ENCODE results near the gene OR1E1. TPM values are rescaled to one million over a fixed set of nuclear protein-coding genes. Genes with fewer than 3 reads are reported as not detected.

Gene OR1E1
- total RNA-seq, 1 experiment from 2014 or later = not detected

Other genes starting within 250 kb of the OR1E1 start
- gene OR1A2, start 200.9 kb downstream of the OR1E1 start, total RNA-seq (2014; rRNA removed; shearing (Covaris generic)) = not detected in 2 replicates
- gene OR1A1, start 190.7 kb downstream of the OR1E1 start, total RNA-seq (2014; rRNA removed; shearing (Covaris generic)) = not detected in 2 replicates
- not detected in 2 replicates for gene OR3A1, start 100.0 kb downstream of the OR1E1 start, total RNA-seq (2014; rRNA removed; shearing (Covaris generic))
- gene OR3A2, start 12.1 kb downstream of the OR1E1 start, total RNA-seq (2014; rRNA removed; shearing (Covaris generic)) = not detected in 2 replicates
- gene OR3A3, start 13.0 kb upstream of the OR1E1 start, total RNA-seq (2014; rRNA removed; shearing (Covaris generic)) = not detected in 2 replicates
- gene OR1E2, start 35.4 kb upstream of the OR1E1 start, total RNA-seq (2014; rRNA removed; shearing (Covaris generic)) = not detected in 2 replicates
- gene SPATA22, start 73.4 kb upstream of the OR1E1 start, total RNA-seq (2014; rRNA removed; shearing (Covaris generic)) = not detected in 2 replicates
- not detected in 2 replicates for gene ASPA, start 77.6 kb upstream of the OR1E1 start, total RNA-seq (2014; rRNA removed; shearing (Covaris generic))
- 0.66 and 1.4 TPM in 2 replicates for gene TRPV3, start 159.4 kb upstream of the OR1E1 start, total RNA-seq (2014; rRNA removed; shearing (Covaris generic))
- 0.42 and 1.6 TPM in 2 replicates for gene TRPV1, start 211.0 kb upstream of the OR1E1 start, total RNA-seq (2014; rRNA removed; shearing (Covaris generic))
- 8.1 and 14.1 TPM in 2 replicates for gene SHPK, start 237.8 kb upstream of the OR1E1 start, total RNA-seq (2014; rRNA removed; shearing (Covaris generic))
- gene CTNS, start 238.3 kb upstream of the OR1E1 start, total RNA-seq (2014; rRNA removed; shearing (Covaris generic)) = 13.8 and 17.1 TPM in 2 replicates